Measurements from ENCODE around the gene ARHGAP6.

Gene ARHGAP6

DNA sequence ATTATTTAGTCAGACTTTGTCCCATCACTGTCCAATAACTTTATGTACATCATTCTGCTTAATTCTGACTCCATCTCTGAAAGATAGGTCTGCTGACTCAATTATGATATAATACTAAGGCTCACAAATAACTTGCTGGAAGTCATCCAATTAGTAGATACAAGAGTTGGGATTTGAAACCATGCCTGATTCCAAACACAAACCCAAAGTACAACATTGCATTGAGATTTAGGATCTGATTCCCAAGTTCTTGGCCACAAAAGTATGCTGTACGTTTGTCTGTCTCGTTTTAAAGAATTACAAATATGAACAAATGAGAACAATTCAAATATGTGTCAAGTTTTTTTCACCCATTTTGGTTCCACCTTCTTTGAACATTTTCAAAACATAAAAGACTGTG is 263.8 kb downstream of the ARHGAP6 start:
- TF ChIP-seq, protein P1, sequence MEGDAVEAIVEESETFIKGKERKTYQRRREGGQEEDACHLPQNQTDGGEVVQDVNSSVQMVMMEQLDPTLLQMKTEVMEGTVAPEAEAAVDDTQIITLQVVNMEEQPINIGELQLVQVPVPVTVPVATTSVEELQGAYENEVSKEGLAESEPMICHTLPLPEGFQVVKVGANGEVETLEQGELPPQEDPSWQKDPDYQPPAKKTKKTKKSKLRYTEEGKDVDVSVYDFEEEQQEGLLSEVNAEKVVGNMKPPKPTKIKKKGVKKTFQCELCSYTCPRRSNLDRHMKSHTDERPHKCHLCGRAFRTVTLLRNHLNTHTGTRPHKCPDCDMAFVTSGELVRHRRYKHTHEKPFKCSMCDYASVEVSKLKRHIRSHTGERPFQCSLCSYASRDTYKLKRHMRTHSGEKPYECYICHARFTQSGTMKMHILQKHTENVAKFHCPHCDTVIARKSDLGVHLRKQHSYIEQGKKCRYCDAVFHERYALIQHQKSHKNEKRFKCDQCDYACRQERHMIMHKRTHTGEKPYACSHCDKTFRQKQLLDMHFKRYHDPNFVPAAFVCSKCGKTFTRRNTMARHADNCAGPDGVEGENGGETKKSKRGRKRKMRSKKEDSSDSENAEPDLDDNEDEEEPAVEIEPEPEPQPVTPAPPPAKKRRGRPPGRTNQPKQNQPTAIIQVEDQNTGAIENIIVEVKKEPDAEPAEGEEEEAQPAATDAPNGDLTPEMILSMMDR (IDR thresholded peaks at IDR 0.05): no peak

DNA sequence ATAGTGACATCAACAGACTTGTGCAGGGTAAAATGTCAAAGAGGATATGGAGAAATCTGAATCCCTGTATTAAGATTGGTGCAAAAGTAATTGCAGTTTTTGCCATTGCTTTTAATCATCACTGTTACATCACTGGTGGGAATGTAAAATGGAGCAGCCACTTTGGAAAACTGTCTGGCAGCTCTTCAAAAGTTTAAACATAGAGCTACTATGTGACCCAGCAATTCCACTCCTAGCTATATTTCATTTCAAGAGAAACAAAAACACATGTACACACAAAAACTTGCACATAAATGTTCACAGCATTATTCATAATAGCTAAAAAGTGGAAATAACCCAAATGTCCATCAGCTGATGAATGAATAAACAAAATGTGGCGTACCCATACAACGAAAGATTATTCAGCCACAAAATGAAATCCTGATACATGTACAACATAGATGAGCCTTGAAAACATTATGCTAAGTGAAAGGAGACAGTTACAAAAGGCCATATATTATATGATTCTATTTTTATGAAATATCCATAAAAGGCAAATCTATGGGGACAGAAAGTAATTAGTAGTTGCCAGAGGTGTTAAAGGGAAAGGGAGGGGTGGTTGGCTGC is 266.1 kb downstream of the ARHGAP6 start:
- TF ChIP-seq, protein P1 (IDR thresholded peaks at IDR 0.05): no peak

DNA sequence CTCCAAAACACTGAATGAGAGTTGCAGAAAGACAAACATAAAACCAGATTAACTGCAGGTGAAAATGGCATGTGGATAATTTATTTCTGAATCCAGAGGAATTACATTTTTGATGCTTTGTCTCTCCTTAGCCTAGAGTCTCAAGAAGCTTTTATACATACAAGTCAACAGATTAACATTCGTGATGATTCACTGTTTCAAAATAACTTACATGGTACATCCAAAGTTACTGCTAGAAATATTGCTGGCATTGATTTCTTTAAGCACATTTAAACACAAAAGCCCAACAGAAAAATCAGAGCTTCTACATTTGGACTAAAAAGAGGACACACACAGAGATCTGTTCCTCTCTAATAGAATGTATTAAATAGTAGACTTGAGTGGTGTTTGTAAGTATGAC is 266.9 kb downstream of the ARHGAP6 start:
- TF ChIP-seq, protein P1 (IDR thresholded peaks at IDR 0.05): no peak

DNA sequence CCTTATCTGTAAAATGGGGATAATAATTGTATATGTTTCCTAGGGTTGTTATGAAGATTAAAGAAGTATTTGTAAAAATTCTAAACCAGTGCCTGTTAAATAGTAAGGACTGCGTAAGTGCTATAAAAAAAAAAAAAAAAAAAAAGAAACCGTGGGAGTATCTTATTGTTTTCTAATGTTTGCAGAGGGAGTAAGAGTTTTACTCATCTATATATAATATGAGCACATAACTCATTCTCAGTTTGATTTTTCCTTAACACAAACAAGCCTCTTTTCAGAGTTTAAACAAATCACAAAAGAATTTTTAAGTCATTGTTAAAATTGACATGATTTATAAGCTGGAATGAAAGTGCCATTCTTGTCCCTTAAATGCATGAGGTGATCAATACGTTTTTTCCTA is 267.6 kb downstream of the ARHGAP6 start:
- TF ChIP-seq, protein P1 (IDR thresholded peaks at IDR 0.05): no peak

DNA sequence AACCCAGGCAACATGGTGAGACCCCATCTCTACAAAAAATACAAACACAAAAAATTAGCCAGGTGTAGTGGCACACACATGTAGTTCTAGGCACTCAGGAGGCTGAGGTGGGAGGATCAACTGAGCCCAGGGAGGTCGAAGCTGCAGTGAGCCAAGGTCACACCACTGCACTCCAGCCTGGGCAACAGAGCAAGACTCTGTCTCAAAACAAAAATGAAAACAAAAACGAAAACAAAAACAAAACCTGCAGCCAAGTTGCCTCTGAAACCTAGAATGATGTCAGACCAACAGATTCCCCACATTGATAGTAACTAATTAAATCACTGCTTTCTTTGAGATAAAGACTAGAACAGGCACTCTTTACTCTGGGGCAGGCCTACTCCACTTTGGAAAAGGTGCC is 268.0 kb downstream of the ARHGAP6 start:
- TF ChIP-seq, protein P1 (IDR thresholded peaks at IDR 0.05): no peak

DNA sequence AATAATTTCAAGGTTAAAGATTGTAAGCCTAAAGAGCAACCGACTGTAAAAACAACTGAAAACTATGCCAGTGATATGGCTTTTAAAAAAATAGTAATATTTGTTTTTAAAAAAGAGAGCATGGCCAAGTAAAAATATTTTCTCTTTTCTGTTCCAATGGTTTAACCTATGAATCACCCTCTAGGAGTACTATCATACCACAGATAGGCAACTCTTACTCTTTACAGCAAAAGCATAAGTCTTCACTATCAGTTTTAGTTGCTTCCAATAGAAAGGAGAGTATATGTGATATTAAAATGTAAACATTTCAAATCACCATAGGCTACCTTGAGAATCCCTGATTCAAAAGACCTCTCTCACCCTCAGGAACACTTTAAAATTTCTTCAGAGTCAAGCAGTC is 269.9 kb downstream of the ARHGAP6 start:
- TF ChIP-seq, protein P1 (IDR thresholded peaks at IDR 0.05): no peak

DNA sequence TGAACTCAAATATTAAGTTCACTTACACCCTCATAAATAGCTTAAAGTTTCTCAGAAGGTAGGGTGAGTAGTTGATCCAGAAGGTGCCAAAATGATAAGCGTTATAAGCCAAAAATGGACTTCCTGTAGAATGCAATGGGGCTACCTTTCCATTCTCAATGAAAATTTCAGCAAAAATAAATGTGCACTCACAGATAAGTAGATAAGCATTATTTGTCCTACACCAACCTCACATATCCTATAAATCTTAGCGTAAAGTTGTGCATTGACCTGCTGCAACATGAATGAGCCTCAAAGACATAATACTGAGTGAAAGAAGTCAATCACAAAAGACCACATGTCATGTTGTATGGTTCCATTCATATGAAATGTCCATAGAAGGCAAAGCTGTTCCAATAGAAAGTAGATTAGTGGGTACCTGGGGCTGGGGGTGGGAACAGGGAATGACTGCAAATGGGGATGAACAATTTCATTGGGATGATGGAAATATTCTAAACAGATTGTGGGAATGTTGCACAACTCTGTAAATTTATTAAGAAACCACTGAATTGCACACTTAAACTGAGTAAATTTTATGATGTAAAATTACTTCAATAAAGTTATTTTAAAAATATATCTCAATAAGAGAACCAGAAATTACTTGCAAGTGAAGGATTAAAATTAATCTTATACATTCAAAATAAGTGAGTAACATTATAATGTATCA is 271.6 kb downstream of the ARHGAP6 start:
- TF ChIP-seq, protein P1 (IDR thresholded peaks at IDR 0.05): no peak
